ENCODE measurements around the gene PDE11A.

The PDE11A gene

GRCh38 chr2:177618255-177619253 is 454.0 kb downstream of the PDE11A start:
- peak; percentile 95 for DNase-seq

- DNase-seq = no peak
These were observed 454.7 kb downstream of the PDE11A start for GRCh38 chr2:177617849-177618248.

GRCh38 chr2:177616731-177617130 is 455.8 kb downstream of the PDE11A start:
- no peak for DNase-seq

GRCh38 chr2:177616066-177616465 is 456.5 kb downstream of the PDE11A start:
- DNase-seq = no peak

- DNase-seq = no peak
These were observed 459.9 kb downstream of the PDE11A start for GRCh38 chr2:177612659-177613058.

- no peak for DNase-seq
These were observed 461.2 kb downstream of the PDE11A start for GRCh38 chr2:177611310-177611886.

- no peak for DNase-seq
These were observed 461.8 kb downstream of the PDE11A start for GRCh38 chr2:177610813-177611212.

GRCh38 chr2:177606636-177607035 is 465.9 kb downstream of the PDE11A start:
- DNase-seq = no peak

- DNase-seq = peak; percentile 75
These were observed 468.1 kb downstream of the PDE11A start for GRCh38 chr2:177604271-177605065.

GRCh38 chr2:177603768-177604167 is 468.8 kb downstream of the PDE11A start:
- DNase-seq = no peak

GRCh38 chr2:177603181-177603580 is 469.4 kb downstream of the PDE11A start:
- no peak for DNase-seq

GRCh38 chr2:177602611-177603164 is 469.9 kb downstream of the PDE11A start:
- no peak for DNase-seq

GRCh38 chr2:177600917-177601316 is 471.7 kb downstream of the PDE11A start:
- DNase-seq = no peak

- DNase-seq = no peak
These were observed 472.6 kb downstream of the PDE11A start for GRCh38 chr2:177599956-177600355.

GRCh38 chr2:177599139-177599688 is 473.4 kb downstream of the PDE11A start:
- peak; percentile 29 for DNase-seq

- no peak for DNase-seq
These were observed 474.0 kb downstream of the PDE11A start for GRCh38 chr2:177598326-177599138.

GRCh38 chr2:177597759-177598158 is 474.8 kb downstream of the PDE11A start:
- no peak for DNase-seq

- no peak for DNase-seq
These were observed 475.7 kb downstream of the PDE11A start for GRCh38 chr2:177596866-177597265.

- DNase-seq = no peak
These were observed 477.3 kb downstream of the PDE11A start for GRCh38 chr2:177595126-177595845.

GRCh38 chr2:177593402-177593801 is 479.2 kb downstream of the PDE11A start:
- DNase-seq = no peak

GRCh38 chr2:177592945-177593344 is 479.6 kb downstream of the PDE11A start:
- no peak for DNase-seq
